Activated CD8-positive, alpha-beta T cell treated with anti-CD3 and anti-CD28 coated beads for 36 hours (primary cell): ENCODE results near the gene RERGL. TPM values are rescaled to one million over a fixed set of nuclear protein-coding genes. Genes with fewer than 3 reads are reported as not detected.

ENCODE experiments used
- ATAC-seq: fragments of 200-7000 bp; cut with Tn5 transposase; one replicate; pipeline ENCODE4 v1.10.0; 2021; ENCODE audit warnings: mild to moderate bottlenecking, moderate library complexity
- CTCF ChIA-PET: fragments of 350-600 bp; sonication (Branson Sonifier 250); formaldehyde crosslinking; loops from one replicate; lab custom pipeline; 2021; ENCODE audit warnings: antibody characterized with exemption; lab: Charles Lee
- POLR2A ChIA-PET: fragments of 350-600 bp; sonication (Branson Sonifier 250); formaldehyde crosslinking; loops from one replicate; lab custom pipeline; 2021; ENCODE audit warnings: antibody characterized with exemption; lab: Charles Lee
- DNase-seq: peaks from one replicate; pipeline ENCODE4 v3.0.0-alpha.2; 2020
- H3K27ac Mint-ChIP-seq: one replicate; pipeline ENCODE4 v1.8.0; 2021; ENCODE audit warnings: mild to moderate bottlenecking, mixed read lengths
- H3K27me3 Mint-ChIP-seq: one replicate; pipeline ENCODE4 v1.8.0; 2021; ENCODE audit warnings: mixed read lengths
- H3K36me3 Mint-ChIP-seq: one replicate; pipeline ENCODE4 v1.8.0; 2021; ENCODE audit warnings: low read depth, mixed read lengths
- H3K4me1 Mint-ChIP-seq: one replicate; pipeline ENCODE4 v1.8.0; 2021; ENCODE audit warnings: low read depth, mixed read lengths
- H3K4me3 Mint-ChIP-seq: one replicate; pipeline ENCODE4 v1.8.0; 2021; ENCODE audit warnings: mild to moderate bottlenecking, moderate library complexity, mixed read lengths
- H3K9me3 Mint-ChIP-seq: one replicate; pipeline ENCODE4 v1.8.0; 2021; ENCODE audit warnings: mixed read lengths
- intact Hi-C: fragments of 100-400 bp; cut with micrococcal nuclease; formaldehyde crosslinking; loops from one replicate; pipeline ENCODE4 v1.10.0; 2022
- total RNA-seq, 2 experiments: library from RNA; stranded (reverse); gene quantifications; one replicate each; pipeline ENCODE4 v1.2.3, GENCODE V29; 2021
- TF ChIP-seq, protein P1 (sequence below): fragments of 200-600 bp; IDR thresholded peaks from one replicate; pipeline ENCODE4 v1.8.0; 2022; ENCODE audit warnings: antibody characterized with exemption, mild to moderate bottlenecking

Gene RERGL
- total RNA-seq, 2 experiments from 2014 or later, result not detected

DNA sequence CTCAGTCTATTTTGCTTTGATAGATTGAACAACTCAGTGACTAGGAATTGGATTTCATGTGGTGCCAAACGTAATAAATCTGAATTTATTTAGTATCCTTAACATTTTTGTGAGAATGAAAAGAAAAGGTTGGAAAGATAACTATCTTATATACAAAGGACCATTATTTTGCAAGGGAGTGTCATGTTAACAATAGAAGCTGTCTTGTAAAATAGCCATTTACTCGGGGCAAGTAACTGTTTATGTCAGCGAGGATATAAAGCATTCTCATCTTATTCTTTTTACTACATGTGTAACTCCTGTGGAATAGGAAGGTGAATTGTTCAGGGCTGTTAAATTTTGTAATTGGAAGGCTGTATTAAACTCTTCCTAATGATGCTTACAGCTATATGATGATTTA lies 5.9 kb downstream of the RERGL start:
- Mint-ChIP-seq H3K9me3 (peaks cover 3% of the 10 kb centered on the region), H3K4me3 (no peak overlapping the region), H3K27ac (no peak overlapping the region), H3K36me3 (no peaks in the 10 kb centered on the region), H3K4me1 (no peaks in the 10 kb centered on the region), H3K27me3 (no peaks in the 10 kb centered on the region)
- TF ChIP-seq, protein P1, sequence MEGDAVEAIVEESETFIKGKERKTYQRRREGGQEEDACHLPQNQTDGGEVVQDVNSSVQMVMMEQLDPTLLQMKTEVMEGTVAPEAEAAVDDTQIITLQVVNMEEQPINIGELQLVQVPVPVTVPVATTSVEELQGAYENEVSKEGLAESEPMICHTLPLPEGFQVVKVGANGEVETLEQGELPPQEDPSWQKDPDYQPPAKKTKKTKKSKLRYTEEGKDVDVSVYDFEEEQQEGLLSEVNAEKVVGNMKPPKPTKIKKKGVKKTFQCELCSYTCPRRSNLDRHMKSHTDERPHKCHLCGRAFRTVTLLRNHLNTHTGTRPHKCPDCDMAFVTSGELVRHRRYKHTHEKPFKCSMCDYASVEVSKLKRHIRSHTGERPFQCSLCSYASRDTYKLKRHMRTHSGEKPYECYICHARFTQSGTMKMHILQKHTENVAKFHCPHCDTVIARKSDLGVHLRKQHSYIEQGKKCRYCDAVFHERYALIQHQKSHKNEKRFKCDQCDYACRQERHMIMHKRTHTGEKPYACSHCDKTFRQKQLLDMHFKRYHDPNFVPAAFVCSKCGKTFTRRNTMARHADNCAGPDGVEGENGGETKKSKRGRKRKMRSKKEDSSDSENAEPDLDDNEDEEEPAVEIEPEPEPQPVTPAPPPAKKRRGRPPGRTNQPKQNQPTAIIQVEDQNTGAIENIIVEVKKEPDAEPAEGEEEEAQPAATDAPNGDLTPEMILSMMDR, result no peak
- intact Hi-C loops, result no loop called here
- ChIA-PET POLR2A (no interaction called here), CTCF (no interaction called here)
- ATAC-seq (no peak), DNase-seq (no peak)

DNA sequence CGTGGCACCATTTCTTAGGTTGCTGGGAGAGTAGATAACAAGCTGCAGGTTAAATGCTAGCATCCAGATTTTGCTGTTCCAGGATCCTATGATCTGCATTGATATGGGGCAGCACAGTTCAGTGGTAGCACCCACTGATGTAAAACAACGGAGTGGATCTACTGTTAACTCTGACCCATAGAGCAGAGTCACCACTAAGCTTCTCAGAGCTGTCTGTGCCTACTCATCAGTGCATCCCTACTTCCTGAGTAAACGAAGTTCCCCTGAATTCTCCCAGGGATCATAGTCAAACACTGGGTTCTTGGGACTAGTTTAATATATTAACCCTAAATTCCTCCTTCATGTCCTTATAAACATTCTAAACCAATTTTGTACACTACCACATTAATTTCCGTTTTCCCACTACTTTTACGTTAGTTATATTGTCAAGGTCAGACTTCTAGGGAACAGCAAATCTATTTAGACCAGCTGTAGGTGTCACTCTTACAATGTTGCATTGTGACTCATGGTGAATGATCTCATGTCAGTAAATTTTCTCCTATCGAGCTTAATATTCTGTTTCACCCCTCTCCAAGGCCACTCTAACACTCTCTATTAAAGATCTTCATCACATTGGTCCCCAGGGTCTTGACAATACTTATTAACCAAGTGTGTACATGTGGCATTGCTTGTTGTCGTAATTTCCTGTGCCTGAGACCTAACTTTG lies 10.3 kb downstream of the RERGL start:
- CTCF ChIA-PET, result no interaction called here
- Mint-ChIP-seq H3K36me3 (no peaks in the 10 kb centered on the region), H3K4me3 (no peak overlapping the region), H3K9me3 (peaks cover 3% of the 10 kb centered on the region), H3K4me1 (no peaks in the 10 kb centered on the region), H3K27me3 (no peaks in the 10 kb centered on the region), H3K27ac (no peak overlapping the region)
- ATAC-seq, result no peak
- POLR2A ChIA-PET, result no interaction called here
- intact Hi-C loops, result no loop called here
- DNase-seq, result no peak
- TF ChIP-seq, protein P1, result no peak

- ChIA-PET CTCF (no interaction called here), POLR2A (no interaction called here)
- H3K36me3 Mint-ChIP-seq, result no peaks in the 10 kb centered on the region
- no peaks in the 10 kb centered on the region for H3K27me3 Mint-ChIP-seq
- intact Hi-C loops, result no loop called here
- H3K4me3 Mint-ChIP-seq, result no peak overlapping the region
- no peaks in the 10 kb centered on the region for H3K4me1 Mint-ChIP-seq
- DNase-seq, result no peak
- ATAC-seq, result no peak
- no peaks in the 10 kb centered on the region for H3K9me3 Mint-ChIP-seq
- TF ChIP-seq, protein P1, result no peak
- no peak overlapping the region for H3K27ac Mint-ChIP-seq
Measured at GRCh38 chr12:18074001-18074400, 16.0 kb downstream of the RERGL start.

DNA sequence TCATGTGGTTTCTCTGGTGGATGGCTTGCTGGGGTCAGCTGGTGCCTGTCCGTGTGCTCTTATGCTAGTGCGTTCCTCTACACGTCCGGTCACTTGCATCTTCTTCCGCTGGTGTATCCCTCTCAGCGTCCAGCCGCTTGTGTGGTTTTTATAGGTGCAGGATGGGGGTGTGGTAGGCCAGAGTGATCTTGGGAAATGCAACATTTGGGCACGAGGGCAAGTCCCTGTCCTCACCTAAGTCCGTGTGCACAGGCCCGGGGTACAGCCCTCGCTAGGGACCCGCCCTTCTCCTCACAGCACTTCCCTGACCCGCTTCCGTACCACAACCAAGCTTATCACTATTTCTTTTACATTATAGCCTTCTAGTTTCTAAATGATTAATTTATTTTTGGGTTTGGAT lies 17.3 kb downstream of the RERGL start:
- intact Hi-C loops, result no loop called here
- Mint-ChIP-seq H3K27me3 (no peaks in the 10 kb centered on the region), H3K9me3 (no peaks in the 10 kb centered on the region), H3K4me3 (no peak overlapping the region), H3K27ac (no peak overlapping the region), H3K36me3 (no peaks in the 10 kb centered on the region), H3K4me1 (no peaks in the 10 kb centered on the region)
- CTCF ChIA-PET, result no interaction called here
- TF ChIP-seq, protein P1, result no peak
- ATAC-seq (no peak), DNase-seq (no peak)
- POLR2A ChIA-PET, result no interaction called here

DNA sequence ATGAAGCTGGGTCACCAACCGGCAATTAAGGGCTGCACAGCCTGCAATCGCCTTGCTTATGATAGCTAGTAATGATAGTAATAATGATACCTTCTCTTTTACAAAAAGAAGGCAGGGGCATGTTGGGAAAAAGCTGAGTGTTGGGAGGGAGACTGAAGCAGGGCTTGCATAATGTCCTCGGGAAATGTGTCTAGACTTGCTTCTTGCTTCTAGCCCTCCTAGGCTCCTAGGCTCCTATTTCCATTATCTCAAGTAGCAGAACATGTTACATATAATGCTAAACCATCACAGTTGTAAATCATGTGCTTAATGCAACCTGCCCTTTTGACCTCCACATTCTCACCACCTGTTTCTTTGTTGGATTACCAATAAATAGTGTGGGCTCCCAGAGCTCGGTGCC lies 18.7 kb downstream of the RERGL start:
- H3K27me3 Mint-ChIP-seq, result no peaks in the 10 kb centered on the region
- H3K9me3 Mint-ChIP-seq, result no peaks in the 10 kb centered on the region
- no peak overlapping the region for H3K27ac Mint-ChIP-seq
- CTCF ChIA-PET, result no interaction called here
- TF ChIP-seq, protein P1, result no peak
- no peaks in the 10 kb centered on the region for H3K4me1 Mint-ChIP-seq
- ATAC-seq, result no peak
- intact Hi-C loops, result no loop called here
- H3K4me3 Mint-ChIP-seq, result no peak overlapping the region
- POLR2A ChIA-PET, result no interaction called here
- H3K36me3 Mint-ChIP-seq, result no peaks in the 10 kb centered on the region
- DNase-seq, result no peak
